MG63 (cell line): ENCODE data around the gene AIM2. TPM values are rescaled to one million over a fixed set of nuclear protein-coding genes. Genes with fewer than 3 reads are reported as not detected.
A peak's percentile ranks its signal among the peaks of the same experiment; 100 is the strongest.

Source experiments
- DNase-seq: peaks from one replicate; pipeline ENCODE4 v3.0.0-alpha.2; 2020
- H3K27me3 ChIP-seq: fragments of 250-450 bp; sonication (Bioruptor Pico); 2 replicates; pipeline ENCODE4 v1.5.1; 2020; ENCODE audit warnings: mild to moderate bottlenecking, moderate library complexity
- H3K36me3 ChIP-seq: fragments of 250-450 bp; sonication (Bioruptor Pico); 2 replicates; pipeline ENCODE4 v1.5.1; 2020; ENCODE audit warnings: mild to moderate bottlenecking, moderate library complexity
- H3K4me3 ChIP-seq: fragments of 250-450 bp; sonication (Bioruptor Pico); 2 replicates; pipeline ENCODE4 v1.5.1; 2020; ENCODE audit warnings: mild to moderate bottlenecking, moderate library complexity
- H3K9me3 ChIP-seq: fragments of 250-450 bp; sonication (Bioruptor Pico); 2 replicates; pipeline ENCODE4 v1.5.1; 2020; ENCODE audit warnings: mild to moderate bottlenecking, moderate library complexity
- total RNA-seq: library from RNA; depleted of rRNA; stranded (reverse); fragments of >200 nt; shearing (Covaris generic); gene quantifications from 2 replicates; pipeline ENCODE4 v1.2.3, GENCODE V29; 2014; ENCODE audit warnings: low replicate concordance

The AIM2 gene
- total RNA-seq, 1 experiment from 2014 or later: not detected

- Histone ChIP-seq H3K4me3 (no peak overlapping the region), H3K9me3 (no peaks in the 10 kb centered on the region; the same call in 1 of the 2 replicates), H3K27me3 (no peaks in the 10 kb centered on the region), H3K36me3 (no peaks in the 10 kb centered on the region)
- DNase-seq: no peak
These were observed 12.1 kb upstream of the AIM2 start for GRCh38 chr1:159088546-159089183.

GRCh38 chr1:159088050-159088449 is 11.5 kb upstream of the AIM2 start:
- DNase-seq: peak; percentile 68
- Histone ChIP-seq H3K4me3 (no peak overlapping the region), H3K9me3 (no peaks in the 10 kb centered on the region; the same call in 1 of the 2 replicates), H3K27me3 (no peaks in the 10 kb centered on the region), H3K36me3 (no peaks in the 10 kb centered on the region)

- DNase-seq: no peak
- no peaks in the 10 kb centered on the region for H3K36me3 ChIP-seq
- H3K27me3 ChIP-seq: peaks cover 7% of the 10 kb centered on the region; the same call in 1 of the 2 replicates
- no peaks in the 10 kb centered on the region for H3K9me3 ChIP-seq
- H3K4me3 ChIP-seq: no peak overlapping the region
These were observed 8.3 kb upstream of the AIM2 start for GRCh38 chr1:159084867-159085266.

DNA sequence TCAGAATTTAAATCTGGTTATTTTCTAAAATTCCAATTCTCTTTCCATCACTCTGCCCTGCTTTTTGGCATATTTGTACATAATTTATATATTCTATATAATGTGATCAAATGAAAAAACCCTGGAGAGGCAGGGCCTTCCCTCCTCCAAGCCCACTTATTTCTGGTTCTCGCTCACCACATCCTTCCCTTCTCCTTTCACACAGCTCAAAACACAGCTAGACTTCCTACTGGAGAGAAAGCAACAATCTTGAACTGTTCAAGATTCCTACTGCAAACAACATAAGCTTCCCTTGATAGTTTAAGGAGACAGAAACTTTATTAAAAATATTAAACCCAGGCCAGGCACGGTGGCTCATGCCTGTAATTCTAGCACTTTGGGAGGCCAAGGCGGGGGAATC is 7.6 kb upstream of the AIM2 start:
- no peaks in the 10 kb centered on the region for H3K9me3 ChIP-seq
- H3K36me3 ChIP-seq: no peaks in the 10 kb centered on the region
- DNase-seq: no peak
- H3K27me3 ChIP-seq: peaks cover 9% of the 10 kb centered on the region; the same call in 1 of the 2 replicates
- no peak overlapping the region for H3K4me3 ChIP-seq

DNA sequence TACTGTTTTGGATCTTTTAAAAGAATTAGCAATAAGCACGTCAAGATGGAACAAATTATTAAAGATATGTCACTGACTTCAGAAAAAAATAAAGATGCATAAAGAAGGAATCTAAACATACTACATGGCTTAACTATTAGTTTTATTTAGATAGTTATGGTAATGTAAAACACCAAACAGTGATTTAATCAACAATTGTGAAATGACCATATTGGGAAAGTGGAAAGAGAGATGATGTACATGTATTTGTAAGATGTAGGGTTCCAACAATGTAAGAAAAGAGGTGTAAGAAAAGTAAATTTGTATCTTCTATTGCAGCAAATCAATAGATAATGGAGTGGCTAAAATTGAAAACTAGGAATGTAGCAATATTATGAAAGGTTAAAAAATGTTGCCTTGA is 6.4 kb upstream of the AIM2 start:
- Histone ChIP-seq H3K4me3 (no peak overlapping the region), H3K9me3 (no peaks in the 10 kb centered on the region), H3K36me3 (no peaks in the 10 kb centered on the region), H3K27me3 (peaks cover 9% of the 10 kb centered on the region; the same call in 1 of the 2 replicates)
- DNase-seq: no peak

DNA sequence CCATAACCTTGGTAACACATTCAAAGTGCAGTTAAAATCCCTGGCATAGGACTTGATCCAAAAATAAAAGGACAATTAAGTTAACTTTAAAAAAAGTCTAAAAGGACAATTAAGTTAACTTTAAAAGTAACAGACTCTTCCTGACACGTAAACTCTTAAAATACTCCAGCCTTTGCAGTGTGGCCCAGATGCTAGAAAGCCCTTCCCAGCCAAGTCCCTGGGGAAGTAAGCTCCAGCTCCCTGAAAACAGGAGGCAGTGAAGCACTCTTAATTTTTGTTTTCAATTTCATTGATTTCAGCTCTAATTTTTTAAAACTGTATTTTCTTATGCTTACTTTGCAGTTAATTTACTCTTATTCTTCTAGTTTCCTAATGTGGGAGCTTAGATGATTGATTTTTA is 5.1 kb upstream of the AIM2 start:
- H3K27me3 ChIP-seq: peaks cover 9% of the 10 kb centered on the region; the same call in 1 of the 2 replicates
- H3K36me3 ChIP-seq: no peaks in the 10 kb centered on the region
- H3K4me3 ChIP-seq: no peak overlapping the region
- no peaks in the 10 kb centered on the region for H3K9me3 ChIP-seq
- no peak for DNase-seq

DNA sequence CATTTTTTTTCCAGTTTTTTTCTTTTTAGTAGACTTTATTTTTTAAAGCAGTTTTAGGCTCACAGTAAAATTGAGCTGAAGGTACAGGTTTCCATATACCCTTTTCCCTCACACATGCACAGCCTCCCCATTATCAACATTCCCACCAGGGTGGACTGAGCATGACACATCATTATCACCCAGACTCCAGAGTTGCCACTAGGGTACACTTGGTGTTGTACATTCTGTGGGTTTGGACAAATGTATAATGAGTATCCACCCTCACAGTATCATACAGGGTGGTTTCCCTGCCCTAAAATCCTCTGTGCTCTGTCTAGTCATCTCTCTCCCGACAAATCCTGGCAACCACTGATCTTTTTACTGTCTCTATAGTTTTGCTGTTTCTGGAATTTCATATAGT is 3.0 kb upstream of the AIM2 start:
- Histone ChIP-seq H3K4me3 (no peak overlapping the region), H3K36me3 (no peaks in the 10 kb centered on the region), H3K9me3 (no peaks in the 10 kb centered on the region), H3K27me3 (peaks cover 9% of the 10 kb centered on the region)
- no peak for DNase-seq

DNA sequence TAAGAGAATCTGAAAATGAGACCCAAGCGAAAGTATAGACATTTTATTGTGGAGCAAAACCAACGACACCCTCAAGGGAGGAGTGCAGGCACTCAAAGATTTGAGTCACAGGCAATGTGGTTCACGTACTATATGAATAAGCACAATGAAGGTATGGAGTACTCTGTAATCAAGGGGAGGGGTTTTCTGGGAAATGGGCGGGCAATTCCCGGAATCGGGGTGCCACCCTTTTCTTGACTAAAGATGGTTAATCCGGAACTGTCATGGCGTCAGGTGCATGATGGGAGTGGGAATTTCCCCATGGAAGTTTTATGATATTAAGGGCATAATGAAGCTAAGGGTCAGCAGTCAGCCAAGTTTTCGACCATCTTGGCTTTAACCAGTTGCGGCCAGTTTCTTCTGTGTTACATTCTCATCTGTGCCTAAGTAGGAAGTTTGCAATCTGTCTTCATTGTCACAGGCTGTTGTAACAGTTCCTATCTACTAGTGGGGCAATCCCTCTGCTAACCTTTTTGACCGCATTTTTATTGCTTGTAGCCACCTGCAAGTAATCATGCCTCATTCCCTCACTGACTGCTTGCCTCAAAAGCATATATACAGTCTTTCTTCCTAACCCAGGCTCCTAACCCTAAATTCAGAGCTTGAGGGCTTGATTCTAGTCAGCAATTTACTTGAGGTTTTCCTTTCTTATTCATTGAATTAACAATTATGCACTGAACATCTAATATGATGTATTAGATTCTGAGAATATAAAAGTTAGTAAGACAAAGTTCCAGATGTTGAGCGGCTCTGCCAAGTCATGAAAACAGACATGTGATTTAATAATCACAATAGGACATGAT is 775 bp upstream of the AIM2 start:
- H3K9me3 ChIP-seq: no peaks in the 10 kb centered on the region
- H3K27me3 ChIP-seq: peaks cover 9% of the 10 kb centered on the region
- no peaks in the 10 kb centered on the region for H3K36me3 ChIP-seq
- DNase-seq: peak; percentile 23
- no peak overlapping the region for H3K4me3 ChIP-seq

DNA sequence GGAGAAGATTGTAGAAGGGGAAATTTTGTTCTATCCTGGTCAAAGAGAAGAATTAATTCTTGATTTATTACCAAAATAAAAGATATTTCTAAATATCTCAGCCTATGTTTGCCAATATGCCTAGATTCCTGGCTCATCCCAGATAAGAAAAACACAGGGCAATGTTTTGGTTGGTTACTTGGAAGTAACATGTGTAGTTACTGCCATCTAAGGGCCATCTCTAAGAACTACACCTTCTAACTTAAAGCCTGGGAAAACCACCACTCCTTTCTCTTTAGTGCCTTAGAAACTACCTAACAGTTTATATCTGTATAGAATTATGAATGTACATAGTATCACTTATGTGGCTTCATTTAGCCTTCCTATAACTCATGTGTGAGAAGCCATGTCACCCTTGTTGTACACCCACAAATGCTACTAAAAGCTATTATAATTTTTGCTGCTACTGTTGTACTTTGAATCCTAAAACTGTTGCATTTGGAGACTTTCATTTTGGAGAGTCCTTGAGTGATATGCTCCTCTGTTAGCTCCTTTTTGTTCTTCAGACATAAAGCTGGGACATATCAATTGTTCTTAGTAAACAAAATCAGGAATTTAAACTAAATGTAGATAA is 4.5 kb downstream of the AIM2 start:
- Histone ChIP-seq H3K4me3 (no peak overlapping the region), H3K27me3 (no peaks in the 10 kb centered on the region; the same call in 1 of the 2 replicates), H3K9me3 (no peaks in the 10 kb centered on the region), H3K36me3 (no peaks in the 10 kb centered on the region)
- DNase-seq: no peak

DNA sequence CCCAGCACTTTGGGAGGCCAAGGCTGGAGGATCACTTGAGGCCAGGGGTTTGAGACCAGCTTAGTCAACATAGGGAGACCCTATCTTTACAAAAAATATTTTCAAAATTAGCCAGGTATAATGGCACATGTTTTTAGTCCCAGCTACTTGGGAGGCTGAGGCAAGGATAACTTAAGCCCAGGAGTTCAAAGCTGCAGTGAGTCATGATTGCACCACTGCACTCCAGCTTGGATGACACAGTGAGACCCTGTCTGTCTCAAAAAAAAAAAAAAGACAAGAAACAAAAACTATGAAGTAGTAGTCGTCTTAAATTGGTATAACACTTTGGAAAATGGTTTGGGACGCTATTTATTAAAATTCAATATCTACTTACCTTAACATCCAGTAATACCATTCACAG is 7.7 kb downstream of the AIM2 start:
- H3K36me3 ChIP-seq: no peaks in the 10 kb centered on the region
- no peak overlapping the region for H3K4me3 ChIP-seq
- DNase-seq: peak; percentile 37
- H3K27me3 ChIP-seq: no peaks in the 10 kb centered on the region
- H3K9me3 ChIP-seq: no peaks in the 10 kb centered on the region

- no peak for DNase-seq
- no peaks in the 10 kb centered on the region for H3K27me3 ChIP-seq
- no peaks in the 10 kb centered on the region for H3K36me3 ChIP-seq
- H3K4me3 ChIP-seq: no peak overlapping the region
- H3K9me3 ChIP-seq: no peaks in the 10 kb centered on the region
These were observed 8.6 kb downstream of the AIM2 start for GRCh38 chr1:159067699-159068621.

DNA sequence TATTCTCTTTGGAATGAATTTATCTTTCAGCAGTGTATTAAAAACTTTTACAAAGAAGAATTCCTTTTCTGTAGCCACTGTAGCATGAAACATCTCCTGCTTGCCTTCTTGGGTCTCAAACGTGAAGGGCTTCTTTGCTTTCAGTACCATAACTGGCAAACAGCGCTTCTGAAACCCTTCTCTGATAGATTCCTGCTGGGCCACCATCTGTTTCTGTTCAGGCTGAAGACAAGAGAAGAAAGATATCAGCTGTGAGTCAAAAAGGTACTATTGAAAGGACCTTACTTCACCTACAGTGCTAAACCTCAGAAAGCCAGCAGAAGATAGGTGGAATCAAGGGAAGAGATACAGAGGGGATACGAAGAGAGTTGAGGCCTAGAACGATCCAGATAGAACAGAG is 10.5 kb downstream of the AIM2 start:
- H3K27me3 ChIP-seq: no peaks in the 10 kb centered on the region
- DNase-seq: no peak
- no peaks in the 10 kb centered on the region for H3K36me3 ChIP-seq
- no peak overlapping the region for H3K4me3 ChIP-seq
- no peaks in the 10 kb centered on the region for H3K9me3 ChIP-seq

DNA sequence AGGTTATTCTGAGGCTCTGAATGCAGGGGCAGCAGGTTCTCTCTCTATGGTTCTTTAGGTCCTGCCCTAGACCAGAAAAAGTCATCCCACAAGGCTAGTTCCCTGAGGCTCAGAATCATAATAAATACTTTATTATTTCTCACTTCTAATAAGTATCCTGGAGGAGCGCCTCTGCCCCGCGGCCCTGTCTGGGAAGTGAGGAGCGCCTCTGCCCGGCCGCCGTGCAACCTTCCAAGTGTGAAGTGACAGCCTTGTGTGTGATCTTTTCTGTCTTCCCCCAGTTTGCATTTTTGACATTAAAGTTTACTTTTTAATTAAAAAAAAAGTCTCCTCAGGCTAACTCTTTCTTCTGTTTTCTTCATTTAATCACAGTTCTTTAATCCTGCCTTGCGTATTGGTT is 11.5 kb downstream of the AIM2 start:
- Histone ChIP-seq H3K4me3 (no peak overlapping the region), H3K9me3 (no peaks in the 10 kb centered on the region), H3K27me3 (no peaks in the 10 kb centered on the region; the same call in 1 of the 2 replicates), H3K36me3 (no peaks in the 10 kb centered on the region)
- DNase-seq: no peak

DNA sequence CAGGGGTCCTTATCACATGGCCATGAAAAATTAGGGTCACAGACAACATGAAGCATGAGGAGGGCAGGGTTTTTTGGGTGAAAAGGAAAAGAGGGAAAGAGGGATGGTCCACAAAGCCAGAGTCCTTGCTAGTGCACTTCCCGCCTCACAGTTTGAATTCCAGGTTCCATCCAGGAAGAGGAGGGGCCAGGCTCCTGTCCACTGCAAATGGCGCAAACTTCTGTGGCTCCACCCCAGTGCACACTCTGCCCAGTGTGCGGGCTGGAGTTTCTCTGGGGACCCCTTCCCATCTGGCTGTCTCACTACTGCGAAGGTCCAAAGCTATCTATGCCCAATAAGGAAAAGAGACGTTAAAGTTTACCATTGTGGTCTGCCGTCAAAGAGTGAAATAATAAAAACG is 17.8 kb downstream of the AIM2 start:
- peaks cover 9% of the 10 kb centered on the region for H3K36me3 ChIP-seq
- H3K27me3 ChIP-seq: no peaks in the 10 kb centered on the region; the same call in 1 of the 2 replicates
- no peak for DNase-seq
- no peaks in the 10 kb centered on the region for H3K9me3 ChIP-seq
- H3K4me3 ChIP-seq: no peak overlapping the region

GRCh38 chr1:159056069-159056698 is 20.4 kb downstream of the AIM2 start:
- Histone ChIP-seq H3K27me3 (no peaks in the 10 kb centered on the region; the same call in 1 of the 2 replicates), H3K4me3 (no peak overlapping the region), H3K36me3 (peaks cover 34% of the 10 kb centered on the region), H3K9me3 (no peaks in the 10 kb centered on the region)
- DNase-seq: no peak

DNA sequence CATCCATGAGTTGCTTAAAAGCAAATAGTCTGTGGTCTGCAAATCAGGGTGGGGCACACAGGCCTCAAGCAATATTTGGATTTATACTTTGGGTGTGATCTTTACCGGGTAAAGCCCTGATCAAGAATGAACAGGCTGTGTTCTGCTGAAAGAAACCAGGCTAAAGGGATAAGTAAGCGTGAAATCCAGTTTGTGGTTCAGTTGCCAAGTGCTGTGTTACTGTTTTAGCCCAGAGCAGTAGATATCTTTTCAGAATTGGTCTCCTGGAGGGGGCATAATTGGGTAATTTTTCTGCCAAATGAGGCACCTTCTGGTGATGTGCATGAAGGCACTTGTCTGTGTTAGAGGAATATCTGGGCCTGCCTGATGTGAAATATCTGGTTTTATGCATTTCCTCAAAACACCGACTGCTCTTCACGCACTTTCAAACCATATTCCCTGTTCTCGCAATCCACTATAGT is 21.4 kb downstream of the AIM2 start:
- H3K4me3 ChIP-seq: no peak overlapping the region
- H3K9me3 ChIP-seq: no peaks in the 10 kb centered on the region
- no peak for DNase-seq
- H3K36me3 ChIP-seq: peaks cover 44% of the 10 kb centered on the region
- no peaks in the 10 kb centered on the region for H3K27me3 ChIP-seq
